HG03571 (cell line): ENCODE results near the gene CORO2A.
A peak's percentile ranks its signal among the peaks of the same experiment; 100 is the strongest.
"Not testable (repeated sequence)": the region's sequence is repeated elsewhere in the genome, so short reads cannot be mapped to it uniquely, and the experiment has no call there.

Experiments used
- ATAC-seq: cut with Tn5 transposase; IDR thresholded peaks from one replicate; pipeline ENCODE4 v1.9.1; 2021; ENCODE audit not compliant: unreplicated experiment

CORO2A gene

DNA sequence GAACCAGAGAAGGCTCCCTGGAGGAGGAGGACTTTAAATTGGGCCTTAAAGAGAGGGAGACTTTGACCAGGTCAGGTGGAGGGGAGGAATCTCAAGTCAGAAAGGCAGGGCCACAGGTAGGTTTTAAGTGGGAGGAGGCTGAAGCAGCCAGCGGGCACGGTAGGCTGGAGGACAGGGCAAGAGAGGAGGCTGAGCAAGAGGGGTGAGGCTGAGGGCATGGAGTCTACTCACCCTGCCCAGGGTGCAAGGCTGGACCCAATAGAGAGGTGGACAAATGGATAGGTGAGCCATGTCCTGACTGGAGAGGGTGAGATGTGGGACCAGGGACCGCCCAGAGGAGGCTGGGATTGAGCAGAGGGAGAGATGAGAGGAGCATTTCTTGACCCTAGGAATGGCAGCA, 47.8 kb downstream of the CORO2A start:
- ATAC-seq, result no peak

DNA sequence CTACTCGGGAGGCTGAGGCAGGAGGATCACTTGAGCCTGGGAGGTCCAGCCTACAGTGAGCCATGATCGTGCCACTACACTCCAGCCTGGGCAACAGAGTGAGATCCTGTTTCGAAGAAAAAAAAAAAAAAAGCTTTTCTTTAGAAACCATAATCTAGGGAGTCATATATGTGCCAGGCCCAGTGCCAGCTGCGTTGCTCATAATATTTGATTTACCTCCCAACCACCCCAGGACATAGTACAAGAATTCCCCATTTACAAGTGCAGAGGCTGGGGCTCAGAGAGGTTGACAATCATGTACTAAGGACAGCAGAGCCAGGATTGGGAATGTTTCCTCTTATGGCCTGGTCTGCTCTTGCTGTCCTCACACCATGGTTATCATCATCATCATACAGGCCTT, 48.4 kb downstream of the CORO2A start:
- no peak for ATAC-seq

DNA sequence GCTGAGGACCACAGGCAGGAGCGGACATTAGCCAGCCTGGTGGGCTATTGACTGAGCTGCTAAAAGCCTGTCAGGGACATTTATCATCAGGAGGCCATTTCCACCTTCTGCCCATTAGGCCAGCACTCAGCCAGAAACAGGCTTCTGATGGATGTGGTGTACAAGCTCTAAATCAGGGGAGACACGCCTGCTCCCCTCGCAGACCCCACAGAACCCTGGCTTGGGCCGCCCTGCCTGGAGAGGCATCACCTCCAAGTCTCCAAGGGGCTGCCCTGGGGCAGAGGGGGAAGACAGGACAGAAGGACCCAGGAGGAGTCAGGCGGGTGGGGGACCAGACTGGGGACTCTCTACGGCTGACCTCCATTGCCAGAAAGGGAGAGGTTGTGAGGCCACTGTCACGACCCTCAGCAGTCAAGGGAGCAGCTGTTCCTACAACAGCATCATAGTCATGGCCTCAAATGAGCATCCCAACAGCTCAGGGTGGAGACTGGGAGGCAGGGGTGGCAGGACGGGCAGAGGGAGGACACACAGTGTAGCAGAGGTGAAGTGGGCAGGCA, 49.4 kb downstream of the CORO2A start:
- no peak for ATAC-seq

DNA sequence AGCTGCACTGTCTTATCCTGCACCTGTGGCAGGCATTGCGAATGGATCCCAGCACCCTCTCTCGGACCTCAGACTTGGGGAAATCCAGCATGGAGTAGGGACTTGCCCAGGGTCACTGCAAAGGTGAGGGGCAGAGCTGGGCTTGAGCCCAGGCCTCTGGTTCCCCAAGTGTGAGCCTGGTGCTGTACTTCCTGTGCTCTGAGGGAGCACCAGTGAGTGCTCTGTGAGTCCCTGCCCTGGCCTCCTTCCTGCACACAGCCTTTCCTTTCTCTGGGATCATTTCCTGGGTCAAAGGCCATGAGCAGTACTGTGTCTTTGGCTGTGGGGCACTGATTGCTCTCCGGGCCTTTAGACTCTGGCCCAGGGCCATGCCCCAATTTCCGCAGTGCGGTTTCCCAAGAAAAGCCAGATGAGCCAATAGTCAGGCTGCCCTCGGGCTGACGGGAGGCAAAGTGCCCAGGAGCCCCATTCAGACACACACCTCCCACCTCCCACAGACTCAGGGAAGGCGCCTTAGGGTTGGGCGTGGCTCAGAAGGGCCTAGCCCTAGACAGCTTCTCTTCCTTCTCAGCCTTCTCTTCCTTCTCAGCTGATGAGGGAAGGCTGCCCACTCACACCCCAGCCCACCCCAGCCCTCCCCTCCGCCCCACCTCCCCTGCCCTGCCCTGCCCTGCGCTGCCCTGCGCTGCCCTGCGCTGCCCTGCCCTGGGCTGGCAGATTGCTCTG, 50.1 kb downstream of the CORO2A start:
- no peak for ATAC-seq

DNA sequence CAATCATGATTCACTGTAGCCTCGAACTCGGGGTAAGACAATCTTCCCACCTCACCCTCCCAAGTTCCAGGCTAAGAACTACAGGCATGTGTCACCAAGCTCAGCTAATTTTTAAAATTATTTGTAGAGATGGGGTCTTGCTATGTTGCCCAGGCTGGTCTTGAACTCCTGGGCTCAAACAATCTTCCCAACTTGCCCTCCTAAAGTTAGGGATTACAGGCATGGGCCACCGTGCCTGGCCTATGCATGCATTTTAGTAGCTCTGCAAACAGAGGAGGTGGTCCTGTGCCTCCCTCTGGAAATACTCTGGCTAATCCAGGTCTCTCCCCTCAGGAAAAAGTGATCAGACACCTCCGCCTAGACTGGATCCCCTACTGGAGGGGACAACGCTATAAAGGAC, 51.9 kb downstream of the CORO2A start:
- ATAC-seq, result no peak

DNA sequence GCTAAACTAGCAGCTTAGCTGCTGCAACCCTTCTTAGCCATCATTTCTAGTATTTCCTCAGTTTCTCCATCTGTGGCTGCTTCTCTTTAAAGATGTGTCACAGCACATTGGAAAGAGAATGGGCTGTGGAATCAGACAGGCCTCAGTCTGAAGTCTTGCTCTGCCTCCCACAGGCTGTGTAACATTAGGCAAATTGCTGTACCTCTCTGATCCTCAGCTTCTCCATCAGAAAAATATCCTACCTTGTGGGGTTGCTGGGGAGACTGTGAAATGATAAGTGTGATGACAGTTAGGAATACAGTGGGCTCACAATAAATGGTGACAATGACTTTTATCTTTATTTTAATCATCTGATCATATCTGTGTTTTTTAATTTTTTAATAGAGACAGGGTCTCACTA, 55.9 kb downstream of the CORO2A start:
- no peak for ATAC-seq

DNA sequence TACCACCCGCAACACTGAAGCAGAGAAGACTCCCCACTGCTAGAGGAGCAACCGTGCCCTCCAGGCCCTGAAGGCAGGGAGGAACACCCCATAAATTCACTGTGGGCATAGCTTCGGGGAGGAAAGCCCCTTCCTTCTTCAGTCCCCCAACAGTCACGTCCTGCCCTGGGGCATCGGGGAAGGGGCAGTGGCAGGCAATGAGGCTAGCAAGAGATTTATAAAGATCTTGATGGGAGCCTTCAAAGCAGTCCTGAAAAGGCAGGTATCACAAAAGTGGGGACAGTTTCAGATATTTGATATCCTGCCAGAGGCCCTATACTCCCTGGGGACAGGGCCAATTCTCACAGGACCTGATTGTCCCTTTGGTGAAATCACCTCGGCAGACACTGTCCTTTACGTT, 56.5 kb downstream of the CORO2A start:
- ATAC-seq, result no peak

DNA sequence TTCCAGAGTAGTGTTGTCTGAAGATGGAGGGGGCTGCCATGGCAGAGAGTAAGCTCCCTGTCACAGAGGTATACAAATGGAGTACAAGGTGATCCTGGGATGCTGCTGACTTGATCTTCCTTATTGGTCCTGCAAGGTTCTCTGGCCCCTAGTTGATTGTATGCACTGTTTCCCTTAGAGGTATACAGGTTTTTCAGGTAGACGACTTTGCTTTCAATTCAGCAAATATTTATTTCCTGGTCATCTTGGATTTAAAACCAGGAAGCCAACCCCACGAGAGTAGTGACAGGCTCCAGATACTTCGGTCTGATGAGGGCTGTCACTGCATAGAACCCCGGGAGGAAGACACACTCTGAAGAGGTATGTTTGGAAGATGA, 56.9 kb downstream of the CORO2A start:
- ATAC-seq, result no peak

DNA sequence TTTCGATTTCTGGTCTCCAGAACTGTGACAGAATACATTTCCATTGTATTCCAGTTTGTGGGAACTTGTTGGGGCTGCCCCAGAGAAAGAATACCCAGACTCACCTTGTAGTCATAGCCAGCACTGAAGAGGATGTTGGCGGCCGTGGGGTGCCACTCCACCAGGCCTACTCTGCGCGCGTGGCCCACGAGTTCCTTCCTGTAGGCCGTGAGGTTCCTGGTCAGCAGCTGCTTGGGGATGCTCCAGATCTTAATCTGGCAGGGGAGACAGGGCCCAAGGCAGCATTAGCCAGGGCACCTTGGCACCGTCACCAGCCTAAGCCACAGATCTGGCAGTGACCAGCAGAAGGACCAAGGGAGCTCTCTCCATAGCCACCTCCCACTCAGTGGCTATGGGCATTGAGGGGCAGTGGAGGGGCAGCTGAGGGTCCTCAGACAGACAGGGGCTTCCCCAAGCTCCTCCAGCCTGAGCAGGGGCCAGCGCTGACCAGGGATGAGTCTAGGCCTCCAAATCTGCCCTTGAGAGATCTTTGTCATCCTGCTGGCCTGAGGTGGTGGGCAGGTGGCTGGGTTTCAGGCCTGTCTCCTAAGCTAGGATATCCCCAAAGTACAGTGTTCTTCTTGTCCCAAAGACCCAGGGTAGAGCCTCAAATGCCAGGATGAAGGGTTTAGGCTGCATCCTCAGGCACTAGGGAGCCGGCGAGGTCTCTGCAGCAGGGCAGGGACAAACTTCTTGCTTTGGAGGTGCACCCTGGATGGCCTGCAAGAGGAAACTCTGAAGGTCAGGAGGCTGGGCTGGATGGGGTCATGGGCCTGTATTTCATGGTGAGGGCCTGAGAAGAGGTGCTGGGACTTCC, 57.5 kb downstream of the CORO2A start:
- no peak for ATAC-seq

DNA sequence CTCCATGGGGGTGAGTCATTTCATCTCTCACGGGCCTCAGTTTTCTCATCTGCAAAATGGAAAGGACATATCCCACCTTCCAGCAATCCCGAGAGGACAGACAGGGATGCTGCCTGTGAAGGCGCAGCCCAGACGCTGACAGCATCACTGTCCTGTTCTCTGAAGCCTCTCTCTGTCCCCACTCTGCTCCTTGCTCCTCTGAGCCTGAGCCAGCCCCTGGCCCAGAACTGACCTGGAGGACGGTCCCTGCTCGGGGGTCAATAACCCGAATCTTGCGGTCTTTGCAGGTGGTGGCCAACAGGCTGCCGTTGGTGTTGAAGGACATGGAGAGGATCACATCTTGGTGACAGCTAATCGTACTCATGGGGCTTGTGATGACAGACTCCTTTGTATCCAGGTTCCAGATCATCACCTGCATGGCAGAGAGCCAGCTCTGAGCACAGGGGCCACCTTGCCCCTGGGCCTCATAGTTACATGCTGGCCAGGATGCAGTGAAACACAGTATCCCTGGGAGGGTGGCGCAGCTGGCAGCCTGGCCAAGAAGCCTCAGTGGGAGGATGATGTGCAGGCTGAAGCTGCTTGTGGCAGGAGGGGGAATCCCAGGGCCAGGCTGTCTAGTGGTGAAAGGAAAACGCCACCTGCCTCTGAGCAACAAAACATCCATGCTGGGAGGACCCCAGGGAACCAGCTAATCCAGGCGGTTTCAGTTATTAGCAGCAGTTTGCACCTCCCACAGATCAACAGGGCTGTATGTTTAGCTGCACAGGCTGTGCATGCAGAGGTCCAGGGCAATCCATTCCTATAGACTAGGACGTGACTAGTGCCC, 59.4 kb downstream of the CORO2A start:
- ATAC-seq, result no peak

DNA sequence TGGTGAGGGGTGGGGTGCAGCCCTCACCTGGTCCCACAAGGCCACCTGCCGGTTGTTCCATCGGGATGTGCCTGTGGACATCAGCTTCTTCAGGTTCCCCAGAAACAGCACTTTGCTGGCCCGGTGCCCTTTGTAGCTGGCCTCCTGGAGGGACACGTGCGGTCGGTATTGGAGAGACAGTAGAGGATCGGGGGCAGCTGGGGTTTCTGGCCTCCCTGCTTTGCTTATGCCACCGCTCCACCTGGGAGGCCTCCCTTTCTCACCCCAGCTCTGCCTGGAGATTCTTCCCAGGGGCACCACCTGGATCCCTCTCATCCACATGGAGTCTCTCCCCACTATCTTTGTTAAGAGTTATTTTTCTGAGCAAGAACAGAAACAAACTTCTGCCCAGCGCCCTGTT, 60.3 kb downstream of the CORO2A start:
- no peak for ATAC-seq

DNA sequence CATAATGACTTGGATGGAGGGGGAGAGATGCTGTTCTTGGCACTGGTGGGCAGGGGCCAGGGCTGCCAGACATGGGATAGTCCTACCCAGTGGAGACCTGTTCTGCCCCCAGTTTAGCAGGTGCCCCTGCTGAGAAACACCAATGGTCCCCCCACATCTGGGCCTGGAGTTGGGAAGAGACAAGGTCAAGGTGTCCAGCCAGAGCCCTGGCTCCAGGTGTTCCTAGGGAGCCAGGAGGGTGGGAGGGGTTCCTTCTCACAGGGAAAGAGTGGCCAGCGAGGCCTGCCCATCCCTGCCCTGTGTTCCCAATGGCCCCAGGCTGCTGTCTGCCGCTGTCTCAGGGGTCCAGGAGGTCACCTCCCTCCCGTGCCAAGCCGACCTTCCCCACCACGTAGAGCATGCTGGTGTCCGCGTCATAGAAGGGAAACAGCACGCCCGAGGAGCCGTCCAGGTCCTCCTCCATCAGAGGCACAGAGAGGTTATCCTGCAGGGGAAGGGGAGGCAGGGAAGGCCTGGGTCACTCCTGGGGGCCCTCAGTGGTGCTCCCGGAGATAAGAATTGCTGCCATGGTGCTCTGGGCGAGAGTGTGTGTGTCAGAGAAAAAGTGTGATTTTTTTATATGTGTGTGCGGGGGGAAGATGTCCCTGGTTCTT, 61.7 kb downstream of the CORO2A start:
- ATAC-seq, result no peak

DNA sequence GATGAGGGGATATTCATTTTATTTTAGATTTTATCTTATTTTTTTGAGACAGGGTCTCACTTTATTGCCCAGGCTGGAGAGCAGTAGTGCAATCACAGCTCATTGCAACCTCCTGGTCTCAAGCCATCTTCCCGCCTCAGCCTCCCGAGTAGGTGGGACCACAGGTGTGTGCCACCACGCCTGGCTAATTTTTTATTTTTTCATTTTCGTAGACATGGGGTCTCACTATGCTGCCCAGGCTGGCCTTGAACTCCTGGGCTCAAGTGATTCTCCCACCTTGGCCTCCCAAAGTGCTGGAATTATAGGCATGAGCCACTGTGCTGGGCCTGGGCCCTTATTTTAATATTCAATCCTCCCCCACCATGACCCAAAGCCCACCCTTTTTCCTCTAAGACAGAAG, 62.4 kb downstream of the CORO2A start:
- not testable (repeated sequence) for ATAC-seq

DNA sequence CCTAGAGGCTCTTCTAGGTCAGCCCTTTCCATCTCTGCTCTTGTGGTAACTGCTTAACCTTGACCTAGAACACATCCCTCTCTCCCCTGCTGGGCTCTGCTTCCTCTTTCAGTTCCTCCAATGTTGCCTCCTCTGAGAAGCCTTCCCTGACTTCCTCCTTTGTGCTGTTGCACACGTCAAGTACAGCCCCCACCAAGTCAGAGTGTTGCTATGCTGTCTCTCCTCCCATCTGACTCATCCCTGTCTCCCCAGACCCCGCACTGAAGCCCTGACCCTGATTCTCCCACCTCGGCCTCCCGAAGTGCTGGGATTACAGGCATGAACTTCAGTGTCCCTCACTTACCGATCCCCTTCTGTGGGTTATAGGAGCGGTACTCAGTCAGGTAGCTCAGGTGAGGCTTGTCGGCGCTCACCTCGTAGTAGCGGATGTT, 63.0 kb downstream of the CORO2A start:
- ATAC-seq, result peak; percentile 69

DNA sequence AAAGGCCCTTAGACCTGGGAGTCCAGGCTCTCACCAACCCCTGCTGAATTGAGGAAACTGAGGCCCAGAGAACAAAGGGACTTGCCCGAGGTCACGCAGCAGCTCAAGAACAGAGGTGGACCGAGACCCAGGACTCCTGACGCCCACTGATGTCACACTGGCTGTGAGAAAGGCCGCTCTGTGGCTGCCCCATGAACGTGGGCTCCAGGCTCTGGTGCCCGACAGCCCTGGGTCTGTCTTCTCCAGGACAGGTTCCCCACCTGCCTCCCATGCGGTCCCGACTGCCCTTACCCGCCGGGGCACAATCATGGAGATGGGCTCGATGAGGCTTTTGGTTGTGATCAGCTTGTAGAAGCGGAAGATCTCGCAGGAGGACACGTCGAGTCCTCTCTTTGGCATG, 64.1 kb downstream of the CORO2A start:
- ATAC-seq, result no peak

DNA sequence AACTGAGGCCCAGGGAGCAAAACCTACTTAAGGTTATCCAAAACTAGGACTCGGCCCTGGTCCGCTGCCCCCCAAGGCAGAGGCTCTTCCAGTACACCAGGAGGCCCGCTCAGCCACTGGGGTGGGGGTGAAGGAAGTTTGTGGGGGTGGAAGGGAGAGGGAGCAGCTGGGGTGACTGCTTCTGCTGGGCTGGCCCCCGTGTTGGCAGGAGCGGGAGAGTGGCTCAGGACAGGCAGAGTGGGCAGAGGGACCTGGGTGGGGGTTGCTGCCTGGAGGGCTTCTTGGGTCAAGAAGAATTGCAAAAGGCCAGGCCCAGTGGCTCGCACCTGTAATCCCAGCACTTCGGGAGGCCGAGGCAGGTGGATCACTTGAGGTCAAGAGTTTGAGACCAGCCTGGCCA, 65.2 kb downstream of the CORO2A start:
- ATAC-seq, result no peak

DNA sequence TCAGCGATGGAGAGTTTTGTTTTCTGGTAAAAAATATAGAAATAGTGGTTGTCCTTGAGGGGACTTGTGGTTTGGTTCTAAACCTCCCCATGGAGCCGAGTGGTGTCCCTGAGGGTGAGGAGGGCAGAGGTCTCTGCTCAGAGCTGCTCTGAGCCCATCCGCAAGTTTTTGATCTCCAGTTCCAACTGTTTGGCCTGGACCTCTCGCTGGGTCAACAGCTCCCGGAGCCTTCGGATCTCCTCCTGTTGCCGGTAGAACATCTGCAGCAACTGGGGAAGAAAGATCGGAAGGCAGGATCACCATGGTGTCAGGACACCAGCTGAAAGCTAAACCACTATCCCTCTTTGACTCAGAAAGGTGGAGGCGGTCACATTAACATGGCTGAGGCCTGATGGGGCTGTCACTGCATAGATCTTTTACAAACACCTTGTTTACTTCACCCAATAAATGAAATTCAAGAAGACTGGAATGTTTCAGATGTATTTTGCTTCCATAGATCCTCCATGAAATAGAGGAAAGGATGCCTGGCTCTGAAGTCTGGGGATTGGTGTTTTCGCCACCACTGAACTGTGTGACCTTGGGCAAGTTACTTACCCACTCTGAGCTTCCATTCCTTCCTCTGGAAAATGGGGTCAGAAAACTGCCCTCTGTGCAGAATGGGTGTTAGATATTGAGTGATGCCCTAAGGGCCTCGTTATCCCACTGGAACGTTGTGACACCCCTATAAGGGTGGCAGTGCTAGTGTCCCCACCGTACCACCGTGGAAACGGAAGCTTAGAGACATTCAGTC, 67.6 kb downstream of the CORO2A start:
- no peak for ATAC-seq

DNA sequence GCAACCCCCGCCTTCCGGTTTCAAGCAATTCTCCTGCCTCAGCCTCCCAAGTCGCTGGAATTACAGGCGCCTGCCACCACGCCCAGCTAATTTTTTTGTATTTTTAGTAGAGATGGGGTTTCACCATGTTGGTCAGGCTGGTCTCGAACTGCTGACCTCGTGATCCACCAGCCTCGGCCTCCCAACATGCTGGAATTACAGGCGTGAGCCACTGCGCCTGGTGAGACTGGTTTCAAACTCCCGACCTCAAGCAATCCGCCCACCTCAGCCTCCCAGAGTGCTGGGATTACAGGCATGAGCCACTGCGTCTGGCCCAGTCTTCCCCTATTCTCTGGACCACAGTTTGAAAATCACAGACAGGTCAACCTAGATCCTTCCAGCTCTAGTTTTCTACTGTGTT, 68.3 kb downstream of the CORO2A start:
- ATAC-seq, result not testable (repeated sequence)

DNA sequence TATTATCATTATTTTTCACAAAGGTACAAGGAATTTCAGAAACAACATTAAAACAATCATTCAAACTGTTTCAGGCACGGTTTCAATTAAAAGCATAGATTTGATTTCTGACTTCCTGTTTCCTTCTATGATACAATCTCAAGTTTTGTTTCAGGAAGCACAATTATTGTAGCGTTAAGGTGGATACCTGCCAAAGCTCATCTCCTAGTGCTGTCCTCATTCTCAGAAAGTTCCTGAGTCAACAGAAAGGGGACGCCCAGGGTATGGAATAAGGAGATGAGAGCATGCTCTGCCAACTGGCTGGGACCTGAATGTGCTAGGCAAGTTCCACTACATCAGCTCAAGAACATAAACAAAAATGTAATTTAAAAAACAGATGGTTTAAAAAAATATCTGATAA, 71.4 kb downstream of the CORO2A start:
- ATAC-seq, result no peak

DNA sequence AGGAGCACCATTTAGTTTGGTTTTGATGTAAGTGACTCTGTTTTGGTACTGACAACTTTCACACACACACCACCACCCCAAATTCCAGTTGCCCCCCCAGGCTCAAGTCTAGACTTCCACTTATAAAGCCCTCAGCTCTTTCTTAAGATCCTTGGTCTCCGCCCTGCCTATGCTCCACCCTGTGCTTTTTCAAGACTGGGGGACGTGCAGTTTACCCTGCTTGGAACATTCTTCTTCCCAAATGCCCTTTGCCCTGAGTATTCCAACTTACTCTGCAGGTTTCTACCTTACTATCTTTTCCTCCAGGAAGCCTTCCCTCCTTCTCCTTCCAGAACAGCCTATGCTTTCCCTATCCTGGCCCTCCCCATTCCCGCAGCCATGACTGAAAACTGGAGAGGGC, 72.0 kb downstream of the CORO2A start:
- no peak for ATAC-seq
